ENCODE results near the gene CEMIP. TPM values are rescaled to one million over a fixed set of nuclear protein-coding genes. Genes with fewer than 3 reads are reported as not detected.

CEMIP gene
- total and polyA plus RNA-seq, 2 of the 8 experiments (the other 6 are each of a cell fraction or from before 2014, with no cell fraction given), result 0.11 to 0.60 TPM

GRCh38 chr15:80766275-80766674, 12.9 kb upstream of the CEMIP start:
- H3K4ac ChIP-seq (replicated peaks; ENCODE audit: insufficient read length, low read depth, low read length), result no peak overlapping the region
- no peaks in the 10 kb centered on the region for H3K4me1 ChIP-seq (replicated peaks in 1 of 4; ENCODE audit: control insufficient read depth in 3 of 4, insufficient read depth in 4 of 4, low read length in 3 of 4)
- FAIRE-seq, result no peak
- POLR2A ChIA-PET (ENCODE audit: partially characterized antibody), result interaction anchor here (0.6 kb wide), 1 partner anchor 164 kb away, joined by 3 read pairs; no protein-coding TSS in a partner anchor
- no peak overlapping the region for H3K56ac ChIP-seq (replicated peaks; ENCODE audit: insufficient read length, low read depth, low read length)
- 96% methylated on average over 3 of the region's 3 CpGs; no CpG with 5 or more reads in 1 of the 2 experiments for WGBS, 2 experiments (ENCODE audit: extremely low coverage in 1 of 2, insufficient coverage in 1 of 2, insufficient read length in 1 of 2, insufficient replicate concordance in 2 of 2, low coverage in 1 of 2, low lambda C conversion rate in 2 of 2, missing lambda C conversion rate in 1 of 2)
- H4K5ac ChIP-seq (ENCODE audit: insufficient read length, low read depth, low read length), result no peak overlapping the region
- H3K18ac ChIP-seq (ENCODE audit: extremely low read depth, low read length), result no peak overlapping the region
- H3K79me1 ChIP-seq (ENCODE audit: low read depth, low read length), result no peaks in the 10 kb centered on the region
- no peak overlapping the region for H2BK120ac ChIP-seq (replicated peaks; ENCODE audit: low read depth, low read length)
- DNase-seq (ENCODE audit: low read depth in 1 of 2, low spot score in 2 of 2), result no peak
- H4K91ac ChIP-seq (replicated peaks; ENCODE audit: insufficient read length, low read length), result no peak overlapping the region
- no peak overlapping the region for H3K4me3 ChIP-seq (ENCODE audit: extremely low read depth in 1 of 4, insufficient read depth in 2 of 4, low read depth in 3 of 4, low read length in 4 of 4)
- no peaks in the 10 kb centered on the region for H4K20me1 ChIP-seq (replicated peaks in 1 of 2; ENCODE audit: control insufficient read depth in 1 of 2, insufficient read depth in 2 of 2, low read length in 2 of 2)
- no peak overlapping the region for H3K23ac ChIP-seq (ENCODE audit: insufficient read length)
- no peaks in the 10 kb centered on the region for H3K27me3 ChIP-seq (replicated peaks in 1 of 4; ENCODE audit: control insufficient read depth in 3 of 4, extremely low read depth in 1 of 4, insufficient read depth in 3 of 4, low read length in 3 of 4)
- H3K36me3 ChIP-seq (ENCODE audit: control insufficient read depth in 2 of 4, insufficient read depth in 4 of 4, low read length in 3 of 4), result no peaks in the 10 kb centered on the region
- no peaks in the 10 kb centered on the region for H3K79me2 ChIP-seq (ENCODE audit: control insufficient read depth in 1 of 2, insufficient read depth in 2 of 2, low read length in 2 of 2)
- CTCF ChIA-PET (ENCODE audit: partially characterized antibody), result interaction anchor here (1.1 to 6.8 kb wide), 4 partner anchors 12 to 100 kb away, joined by 3 to 63 read pairs (median 4); partner anchors contain the start of gene CEMIP
- no peak overlapping the region for H3K4me2 ChIP-seq (ENCODE audit: insufficient read depth in 1 of 2, low read depth in 2 of 2, low read length in 2 of 2)
- H2AK5ac ChIP-seq (ENCODE audit: low read depth, low read length), result no peak overlapping the region
- no peak overlapping the region for H3K27ac ChIP-seq (ENCODE audit: low read depth, low read length)
- no peak overlapping the region for H2BK12ac ChIP-seq (ENCODE audit: low read depth, low read length)
- H2AFZ ChIP-seq (ENCODE audit: low read length), result no peak overlapping the region
- no peak overlapping the region for H4K8ac ChIP-seq (ENCODE audit: extremely low read depth, insufficient read depth, low read length)
- no peak overlapping the region for H2BK20ac ChIP-seq (ENCODE audit: low read length)
- H3K23me2 ChIP-seq (ENCODE audit: low read depth, low read length), result no peaks in the 10 kb centered on the region
- H3K9me3 ChIP-seq (ENCODE audit: insufficient read depth in 2 of 2, low read depth in 1 of 2, low read length in 1 of 2), result no peaks in the 10 kb centered on the region
- H3K9ac ChIP-seq (replicated peaks in 1 of 4; ENCODE audit: extremely low read depth in 1 of 4, low read depth in 3 of 4, low read length in 3 of 4), result no peak overlapping the region
- no peak overlapping the region for H3K14ac ChIP-seq (ENCODE audit: insufficient read length)
- no peak overlapping the region for H2BK15ac ChIP-seq (ENCODE audit: low read length)
- TF ChIP-seq BRCA1 (IDR thresholded peaks at IDR 0.05; ENCODE audit: low read depth, low read length) (no peak), EZH2 (IDR thresholded peaks at IDR 0.05; ENCODE audit: low read depth, low read length, severe bottlenecking) (no peak), ZNF274 (IDR thresholded peaks at IDR 0.05; ENCODE audit: borderline replicate concordance, extremely low read depth, low read length) (no peak), TCF12 (IDR thresholded peaks at IDR 0.05; ENCODE audit: low read depth, low read length) (no peak), NRF1 (IDR thresholded peaks at IDR 0.05; ENCODE audit: low read depth, low read length) (no peak), BCL11A (IDR thresholded peaks at IDR 0.05; ENCODE audit: low read depth in 2 of 2, low read length in 2 of 2) (no peak), PHF8 (conservative IDR thresholded peaks at IDR 0.05; ENCODE audit: low read depth, low read length) (no peak), BACH1 (IDR thresholded peaks at IDR 0.05; ENCODE audit: low read length) (peak; percentile 85), SP1 (IDR thresholded peaks at IDR 0.05; ENCODE audit: low read depth, low read length) (no peak)
- no peak overlapping the region for H2BK5ac ChIP-seq (ENCODE audit: low read depth, low read length)
